GM18511 (cell line): ENCODE data around the gene CISD1.

Experiments
- ATAC-seq: cut with Tn5 transposase; IDR thresholded peaks from one replicate; pipeline ENCODE4 v1.9.1; 2021; ENCODE audit warnings: mild to moderate bottlenecking, moderate library complexity; ENCODE audit not compliant: unreplicated experiment

The CISD1 gene

DNA sequence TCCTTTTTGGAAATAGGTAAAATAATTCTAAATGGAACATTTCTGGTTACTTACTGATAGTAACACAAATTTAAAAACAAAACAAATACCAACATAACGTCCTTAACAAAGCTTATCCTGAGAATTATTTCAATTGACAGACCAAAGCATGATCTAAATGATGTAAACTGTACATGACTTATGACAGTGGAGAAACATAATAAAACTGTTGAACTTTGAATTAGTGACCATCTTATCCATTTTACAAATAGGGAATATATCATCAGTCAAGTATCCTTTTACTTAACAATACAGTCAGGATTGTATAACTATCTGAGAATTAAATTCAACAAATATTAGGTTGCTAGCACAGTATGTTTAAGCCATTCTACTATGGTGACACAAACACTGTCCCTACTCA, 3.7 kb upstream of the CISD1 start:
- no peak for ATAC-seq

DNA sequence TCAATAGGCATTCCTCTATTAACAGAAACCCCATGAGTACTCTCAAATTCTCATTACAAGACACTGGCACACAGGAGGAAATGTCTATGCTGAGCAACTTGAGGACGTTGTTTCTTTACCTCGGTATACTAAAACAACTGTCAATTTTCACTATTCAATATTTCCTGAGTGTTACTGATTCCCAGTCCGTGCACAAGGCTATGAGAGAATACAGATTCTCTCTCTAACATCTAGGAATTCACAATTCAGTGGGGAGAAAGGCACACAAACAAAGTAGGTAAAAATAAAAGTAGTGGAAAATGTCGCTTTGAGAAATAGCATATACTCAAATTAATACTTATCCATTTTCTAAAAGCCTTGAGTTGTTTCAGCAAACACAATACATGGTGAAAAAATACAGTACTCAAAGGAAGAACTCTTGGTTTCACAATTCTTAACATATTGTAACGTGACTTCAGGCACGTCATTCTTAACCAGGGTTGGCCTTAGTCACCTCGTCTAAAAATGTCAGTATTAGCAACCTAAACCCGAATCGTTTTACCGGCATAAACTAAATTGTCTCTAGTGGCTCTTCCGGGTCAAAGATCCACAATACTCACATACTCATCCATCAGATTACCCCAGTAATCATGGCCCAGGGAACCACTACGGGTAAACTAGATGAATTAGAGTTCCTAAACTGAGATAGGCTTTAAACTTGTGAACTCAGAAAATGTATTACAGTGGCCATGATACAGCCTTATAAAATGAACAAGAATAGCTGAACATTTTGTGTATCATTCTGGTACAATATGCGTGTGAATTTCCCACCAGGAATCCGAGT, 2.7 kb upstream of the CISD1 start:
- ATAC-seq, result no peak

DNA sequence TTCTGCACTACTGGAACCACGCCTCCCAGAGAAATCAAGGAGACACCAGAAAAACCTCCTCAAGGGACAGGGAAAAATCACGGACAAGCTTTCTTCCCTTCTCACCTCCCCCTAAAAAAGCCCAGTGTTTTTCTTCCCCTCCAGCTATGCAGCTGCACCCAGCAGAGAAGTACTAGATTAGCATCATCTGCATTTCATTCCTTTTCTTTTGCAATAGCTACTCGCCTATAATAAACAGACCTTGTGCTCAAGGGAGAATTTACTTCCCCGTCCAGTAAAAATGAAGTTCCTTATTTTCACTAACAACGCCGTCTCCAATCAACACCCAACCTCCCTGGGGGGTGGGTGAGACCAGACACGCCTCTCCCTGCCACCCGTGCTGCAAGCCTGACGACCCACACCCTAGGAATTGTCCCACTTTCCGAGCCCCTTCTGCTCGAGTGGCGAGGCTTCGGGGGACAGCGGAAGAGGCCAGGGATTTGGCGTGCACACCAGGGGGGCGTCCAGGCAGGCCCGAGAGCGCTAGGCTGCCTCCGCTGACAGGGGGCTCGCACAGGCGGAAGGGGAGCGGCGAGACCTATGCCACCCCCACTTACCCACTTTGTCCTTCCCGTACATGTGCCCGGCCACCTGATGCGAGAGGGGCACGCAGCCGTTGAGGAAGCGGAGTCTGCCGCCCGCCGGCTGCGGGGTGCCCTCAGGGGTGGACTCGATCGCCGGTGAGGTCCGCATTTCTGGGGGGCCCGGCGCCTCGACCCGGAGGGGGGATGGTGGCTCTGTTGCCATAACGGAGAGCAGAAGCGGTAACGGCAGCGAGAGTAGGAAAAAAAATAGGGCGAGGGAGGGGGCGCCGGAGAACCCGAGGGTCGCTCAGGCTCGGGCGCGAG, 1.9 kb upstream of the CISD1 start:
- peak; percentile 11 for ATAC-seq

DNA sequence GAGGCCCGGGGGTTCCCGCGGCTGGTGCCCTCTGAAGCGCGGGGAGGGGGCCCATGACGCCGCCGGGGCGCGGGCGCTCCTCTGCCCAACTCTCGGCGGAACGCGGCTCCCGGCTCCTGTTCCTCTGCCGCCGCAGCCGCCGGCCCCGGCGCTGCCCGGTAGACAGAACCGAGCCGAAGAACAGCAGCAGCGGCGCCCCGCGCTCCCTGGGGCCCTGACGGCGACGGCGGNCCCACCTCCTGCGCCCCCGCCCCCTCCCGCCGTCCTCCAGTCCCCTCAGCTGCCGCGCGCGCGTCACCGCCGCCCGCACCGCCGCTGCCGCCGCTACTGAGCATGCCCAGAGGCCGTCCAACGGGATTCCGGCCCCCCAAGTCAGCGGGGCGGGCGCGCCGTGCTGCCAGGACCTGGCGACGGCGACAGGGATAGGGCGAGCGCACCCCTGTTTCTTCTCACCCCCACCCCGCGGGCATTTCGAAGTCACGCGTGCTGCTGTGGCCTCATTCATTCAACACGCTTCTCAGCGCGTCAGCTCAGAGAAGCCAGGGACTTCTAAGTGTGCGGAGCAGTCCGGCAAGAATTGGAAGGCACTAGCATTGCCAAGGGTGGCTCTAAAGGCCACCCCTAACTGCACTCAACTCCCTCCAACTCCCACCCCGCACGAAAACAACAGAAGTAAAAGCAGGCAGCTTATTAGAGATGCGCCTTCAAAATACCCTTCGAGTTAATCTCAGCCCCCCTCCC, 1.1 kb upstream of the CISD1 start, which contains the start of gene IPMK:
Gene IPMK (minus strand): TSS at position 182 of the 741 bp plus-strand sequence. CDS start 283 bp downstream, outside the sequence.
- ATAC-seq, result peak; percentile 58

DNA sequence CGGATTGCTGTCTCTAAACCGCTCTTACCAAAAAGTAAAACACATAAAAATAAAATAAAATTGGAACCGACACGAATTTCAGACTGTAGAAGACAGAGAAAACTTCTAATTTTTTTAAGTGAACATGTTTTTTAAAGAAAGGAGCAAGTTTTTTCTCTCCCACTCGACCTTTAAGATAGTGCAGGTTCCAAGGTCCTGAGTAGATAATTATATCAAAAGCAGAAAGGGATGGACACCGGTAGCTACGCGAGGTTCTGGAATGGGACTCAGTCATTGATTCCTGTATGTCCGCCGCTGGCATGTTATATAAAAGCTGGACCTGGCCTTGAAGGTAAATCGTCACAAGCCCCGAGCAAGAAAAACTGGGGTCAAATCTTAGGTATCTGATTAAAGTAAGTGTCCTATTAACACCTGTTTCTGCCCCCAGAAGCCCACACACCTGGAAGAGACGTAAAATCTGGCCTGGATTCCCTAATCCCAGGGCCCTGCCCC, 462 bp upstream of the CISD1 start:
- peak; percentile 6 for ATAC-seq

DNA sequence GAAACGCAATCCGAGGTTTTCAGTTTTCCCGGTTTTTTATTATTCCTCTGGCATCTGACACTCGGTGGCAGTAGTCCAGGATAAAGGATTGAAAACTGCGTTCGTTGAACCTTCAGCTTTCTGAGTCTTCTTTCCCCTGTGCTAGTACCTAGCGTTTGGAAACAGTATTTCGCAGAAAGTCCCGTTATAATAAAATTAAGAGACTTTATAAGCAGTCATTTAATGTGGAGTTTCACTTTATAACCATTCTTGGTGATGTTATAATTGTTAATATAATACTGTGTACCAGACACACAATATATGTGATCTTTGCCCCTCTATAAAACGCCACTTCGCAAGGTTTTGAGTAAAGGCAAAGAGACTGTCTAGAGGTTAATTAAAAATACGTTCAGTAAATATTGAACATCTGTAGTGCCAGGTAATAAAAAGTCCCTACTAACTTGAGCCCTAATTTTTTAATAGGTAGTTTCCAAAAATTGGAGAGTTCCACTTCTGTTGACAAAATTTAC, 874 bp downstream of the CISD1 start:
- ATAC-seq, result no peak

DNA sequence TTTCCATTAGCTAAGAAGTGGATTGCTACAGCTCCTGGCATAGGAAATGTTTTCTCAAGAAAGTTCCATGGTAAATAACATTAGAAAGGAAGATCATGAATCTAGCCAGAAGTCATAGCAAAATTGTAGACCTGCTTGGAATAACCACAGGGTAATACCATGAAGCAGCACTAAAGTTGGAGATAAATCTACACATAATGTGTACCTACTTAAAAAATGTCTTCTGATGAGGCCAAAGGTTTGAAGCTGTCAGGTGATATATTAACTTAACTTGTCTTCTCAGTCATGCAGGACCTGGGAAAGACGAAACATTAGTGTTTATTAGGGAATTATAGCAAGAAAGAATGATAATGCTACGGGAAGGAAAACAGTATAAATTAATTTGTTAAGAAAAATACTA, 6.3 kb downstream of the CISD1 start:
- ATAC-seq, result no peak

DNA sequence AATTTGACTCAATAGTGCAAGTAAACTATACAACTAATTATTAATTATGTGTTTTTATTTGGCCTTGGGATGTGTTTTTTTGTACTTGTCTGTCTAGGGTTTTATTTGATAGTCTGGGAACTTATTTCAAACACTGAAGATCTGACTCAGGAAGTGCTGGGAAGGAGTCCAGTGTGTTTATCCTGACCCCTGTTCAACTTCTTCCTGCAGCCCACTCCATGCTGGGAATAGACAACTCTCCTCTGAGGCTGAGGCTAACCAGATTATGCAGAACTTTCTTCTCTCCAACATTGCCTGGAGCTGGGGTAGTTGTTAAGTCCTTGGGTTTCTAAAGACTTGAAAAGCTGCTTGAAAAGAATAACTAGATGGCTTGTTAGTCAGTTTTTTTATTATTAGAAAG, 6.9 kb downstream of the CISD1 start:
- no peak for ATAC-seq

DNA sequence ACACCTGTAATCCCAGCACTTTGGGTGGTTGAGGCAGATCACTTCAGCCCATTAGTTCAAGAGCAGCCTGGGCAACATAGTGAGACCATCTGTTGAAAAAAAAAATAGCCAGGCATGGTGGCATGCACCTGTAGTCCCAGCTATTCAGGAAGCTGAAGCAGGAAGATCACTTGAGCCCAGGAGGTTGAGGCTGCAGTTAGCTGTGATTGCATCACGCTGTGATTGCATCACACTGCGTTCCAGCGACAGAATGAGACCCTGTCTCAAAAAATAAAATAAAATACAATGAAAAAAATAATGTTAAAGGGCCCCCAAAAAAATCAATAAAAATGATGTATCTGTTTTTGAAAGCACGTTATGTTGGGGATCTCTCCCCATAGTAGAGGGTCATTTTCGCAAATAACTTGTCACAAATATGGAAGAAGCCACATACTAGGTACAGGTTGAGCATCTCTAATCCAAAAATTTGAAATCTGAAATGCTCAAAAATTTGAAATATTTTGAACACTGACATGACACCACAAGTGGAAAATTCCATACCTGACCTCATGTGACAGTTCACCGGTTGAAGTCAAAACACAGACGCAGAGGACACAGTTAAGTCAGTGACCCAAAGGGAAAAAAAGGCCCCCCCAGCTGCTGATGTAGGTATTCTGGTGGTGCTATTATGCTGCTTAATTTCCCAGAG, 9.5 kb downstream of the CISD1 start:
- ATAC-seq, result no peak

DNA sequence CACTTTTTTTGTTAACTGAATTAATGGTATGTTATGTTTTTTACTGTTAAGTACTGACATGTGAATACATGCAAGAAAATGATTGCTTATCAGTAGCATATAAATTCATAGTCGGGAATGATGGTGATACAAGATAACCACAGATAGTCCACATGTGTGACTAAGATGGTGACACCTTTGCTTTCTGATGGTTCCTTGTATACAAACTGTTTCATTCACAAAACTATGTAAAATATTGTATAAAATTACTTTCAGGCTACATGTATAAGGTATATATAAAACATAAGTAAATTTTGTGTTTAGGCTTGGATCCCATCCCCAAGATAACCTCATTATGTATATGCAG, 10.0 kb downstream of the CISD1 start:
- ATAC-seq, result no peak

DNA sequence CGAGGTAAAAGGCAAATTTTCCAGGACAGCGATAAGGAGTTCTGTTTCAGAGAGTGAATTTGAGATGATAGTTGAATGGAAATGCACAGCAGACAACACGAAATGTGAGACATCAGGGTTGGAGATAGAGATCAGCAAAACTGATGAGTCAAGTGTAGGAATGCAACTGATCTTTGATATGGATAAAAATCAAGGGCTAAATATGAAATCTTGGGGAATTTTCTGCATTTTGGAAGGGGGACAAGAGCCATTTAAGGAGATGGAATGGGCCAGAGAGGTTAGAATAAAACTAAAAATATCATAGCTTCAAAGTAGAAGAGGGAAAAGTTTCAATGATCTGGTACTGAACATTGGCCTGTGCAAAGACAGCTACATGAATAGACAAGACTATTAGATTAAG, 11.5 kb downstream of the CISD1 start:
- ATAC-seq, result no peak

DNA sequence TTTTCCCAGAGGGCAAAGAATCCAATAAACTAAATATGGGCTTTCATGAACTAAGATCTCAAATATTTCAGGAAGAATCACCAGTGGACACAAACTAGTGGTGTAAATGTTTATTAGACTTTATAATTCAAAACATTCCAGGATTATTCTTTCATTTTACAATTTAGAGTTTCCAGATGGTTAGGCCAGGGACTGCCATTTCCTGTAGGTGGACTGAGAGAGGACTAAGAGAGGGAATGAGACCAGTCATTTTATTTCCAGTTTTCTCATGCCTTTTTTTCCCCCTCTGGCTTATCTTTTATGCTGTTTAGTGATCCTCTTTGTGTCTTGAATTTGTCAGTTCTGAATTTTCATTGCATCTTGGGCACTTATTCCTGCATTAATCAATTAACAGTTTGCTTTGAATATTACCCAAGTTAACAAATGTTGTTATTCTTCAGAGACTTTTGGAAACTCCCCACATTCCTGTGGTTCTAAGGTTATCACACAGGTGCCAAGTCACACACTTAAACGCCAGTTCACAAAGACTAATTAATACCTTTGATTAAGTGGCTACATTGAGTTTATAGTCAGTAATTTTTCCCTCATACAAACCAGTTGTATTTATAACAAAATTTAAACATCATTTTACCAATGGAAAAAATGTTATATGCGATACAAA, 12.3 kb downstream of the CISD1 start:
- ATAC-seq, result no peak

DNA sequence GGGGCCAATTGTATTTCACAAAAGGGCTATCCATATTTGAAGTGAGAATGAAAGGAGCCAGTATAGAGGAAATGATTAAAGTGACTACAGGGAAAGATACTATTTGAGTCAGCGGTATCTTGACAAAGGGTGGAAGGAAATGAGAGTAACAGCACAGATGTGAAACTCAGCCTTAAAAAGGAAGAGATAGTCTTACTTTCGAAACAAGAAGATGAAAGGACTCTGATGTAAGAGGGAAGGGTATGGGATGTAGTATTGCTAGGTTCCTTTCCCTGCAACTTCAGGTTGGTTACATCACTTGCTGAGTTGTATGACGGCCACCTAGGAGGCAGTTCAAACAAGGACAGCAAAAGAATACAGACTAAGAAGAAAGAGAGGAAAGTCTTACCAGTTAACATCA, 13.7 kb downstream of the CISD1 start:
- peak; percentile 97 for ATAC-seq

DNA sequence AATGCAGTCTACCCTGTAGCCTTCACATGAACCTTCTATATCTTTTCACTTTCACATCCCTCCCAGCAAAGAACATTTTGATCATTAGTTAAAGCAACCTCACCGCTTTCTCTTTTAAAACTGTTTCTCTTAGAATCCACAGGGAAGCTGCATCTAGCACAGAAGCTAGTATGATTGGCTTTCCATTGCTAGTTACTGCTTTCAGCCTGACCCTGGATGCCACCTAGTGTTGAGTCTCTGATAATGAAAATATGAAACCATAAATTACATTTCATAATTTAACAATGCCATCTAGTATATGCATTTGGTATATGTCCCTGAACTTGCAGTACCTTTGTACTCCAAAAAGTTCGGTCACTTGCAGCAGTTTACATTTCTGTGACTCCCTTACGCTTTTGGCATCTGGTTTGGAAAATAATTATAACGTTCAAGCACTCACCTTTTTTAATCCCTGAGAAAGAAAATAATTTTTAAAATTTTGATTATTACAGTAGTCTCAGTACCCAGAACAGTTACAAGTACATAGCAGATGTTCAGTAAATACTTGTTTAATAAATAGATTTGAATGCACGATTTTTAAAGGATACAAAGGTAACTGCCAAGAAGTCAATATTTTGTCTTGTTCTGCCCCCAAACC, 22.7 kb downstream of the CISD1 start:
- peak; percentile 89 for ATAC-seq

DNA sequence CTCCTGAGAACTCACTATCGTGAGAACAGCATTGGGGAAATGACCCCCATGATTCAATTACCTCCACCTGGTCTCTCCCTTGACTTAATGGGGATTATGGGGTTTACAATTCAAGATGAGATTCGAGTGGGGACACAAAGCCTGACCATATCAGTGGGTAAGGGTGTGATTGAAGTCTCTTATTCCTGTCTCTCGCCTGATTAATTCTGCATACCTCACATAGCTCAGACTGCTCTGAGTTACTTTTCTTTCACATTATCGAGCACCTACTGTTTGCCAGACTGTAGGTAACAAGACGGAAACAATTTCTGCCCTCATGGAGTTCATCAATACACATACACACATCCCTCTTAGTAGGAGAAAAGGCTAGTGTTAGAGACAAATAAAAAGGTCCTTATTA, 25.0 kb downstream of the CISD1 start:
- ATAC-seq, result no peak

DNA sequence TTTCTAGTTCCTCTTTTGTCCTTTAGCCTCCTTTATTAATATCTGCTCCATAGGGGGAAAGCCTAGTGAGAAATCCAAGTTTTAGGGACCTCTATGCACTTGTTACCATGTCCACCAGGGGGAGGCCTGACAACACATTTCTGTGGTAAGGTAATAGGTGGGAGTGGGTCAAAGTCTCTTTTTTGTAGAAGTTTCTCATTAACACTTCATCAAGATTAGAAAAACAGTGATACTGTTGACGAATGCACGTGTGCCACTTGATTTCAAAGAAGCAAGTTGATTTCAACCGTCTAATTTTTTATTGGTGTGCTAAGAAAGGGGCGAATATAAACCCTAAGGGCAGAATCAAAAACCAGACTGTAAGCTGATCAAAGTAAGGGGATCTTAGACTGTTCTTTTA, 30.6 kb downstream of the CISD1 start:
- ATAC-seq, result peak; percentile 97

DNA sequence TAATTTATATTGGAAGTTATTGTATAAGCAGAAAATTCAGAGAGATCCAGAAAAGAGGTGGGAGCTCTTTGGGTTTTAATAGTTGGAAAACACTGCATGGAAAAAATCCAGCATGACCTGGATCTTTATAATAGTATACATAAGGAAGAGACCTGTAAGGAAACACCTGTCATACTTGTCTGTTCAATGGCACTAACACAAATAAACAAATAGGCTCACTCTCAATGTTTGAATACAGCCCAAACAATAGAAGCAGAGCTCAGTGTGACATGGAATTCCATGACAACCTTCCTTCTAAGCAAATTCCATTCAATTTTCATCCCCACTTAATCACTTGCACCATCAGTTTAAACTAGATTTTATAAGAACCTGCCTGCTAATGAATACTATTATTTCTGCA, 31.7 kb downstream of the CISD1 start:
- no peak for ATAC-seq

DNA sequence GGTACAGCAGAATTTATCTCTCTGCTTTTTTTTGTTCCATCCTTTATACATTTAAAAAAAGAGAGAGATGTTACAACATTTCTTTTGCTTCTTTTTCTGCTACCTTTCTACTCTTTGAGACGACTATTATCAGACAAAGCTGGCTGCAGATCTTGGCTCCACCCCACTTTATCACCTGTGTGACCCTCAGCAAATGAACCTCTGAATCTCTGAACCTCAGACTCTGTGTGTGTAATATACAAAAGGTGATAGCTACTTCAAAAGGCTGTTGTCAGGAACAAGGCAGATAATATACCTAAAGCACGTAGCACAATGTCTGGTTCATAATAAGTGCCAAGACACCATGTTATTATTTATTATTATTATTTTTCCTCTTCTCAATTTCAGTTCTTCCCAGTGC, 33.3 kb downstream of the CISD1 start:
- ATAC-seq, result no peak

DNA sequence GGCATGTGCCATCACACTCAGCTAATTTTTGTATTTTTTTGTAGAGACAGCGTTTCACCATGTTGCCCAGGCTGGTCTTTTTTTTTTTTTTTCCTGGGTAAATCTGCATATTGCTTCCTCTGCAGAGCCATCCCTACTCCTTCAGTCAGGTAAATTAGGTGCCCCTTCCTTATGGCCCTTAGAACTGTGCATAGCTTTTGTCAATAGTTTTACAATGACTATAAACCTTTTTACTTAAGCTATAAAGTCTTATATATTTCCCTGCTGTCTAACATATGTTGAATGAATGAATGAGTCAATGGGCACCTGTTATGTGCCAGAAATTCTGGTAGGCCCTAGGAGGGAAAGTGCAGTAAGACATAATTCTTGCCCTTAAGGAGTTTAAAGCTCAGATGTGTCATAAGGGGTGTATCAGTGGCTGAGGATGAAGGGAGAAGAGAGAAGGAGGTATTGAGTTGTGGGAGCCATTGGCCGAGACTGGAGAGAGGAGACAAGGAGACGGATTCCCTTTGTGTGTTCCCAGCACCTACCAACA, 35.2 kb downstream of the CISD1 start:
- ATAC-seq, result no peak
